GM19438 (cell line): ENCODE data around the gene EXOC1.
"Not testable (repeated sequence)": the region's sequence is repeated elsewhere in the genome, so short reads cannot be mapped to it uniquely, and the experiment has no call there.

ENCODE experiments used
- ATAC-seq: cut with Tn5 transposase; IDR thresholded peaks from one replicate; pipeline ENCODE4 v1.9.1; 2021; ENCODE audit warnings: low read depth; ENCODE audit not compliant: unreplicated experiment

The EXOC1 gene

DNA sequence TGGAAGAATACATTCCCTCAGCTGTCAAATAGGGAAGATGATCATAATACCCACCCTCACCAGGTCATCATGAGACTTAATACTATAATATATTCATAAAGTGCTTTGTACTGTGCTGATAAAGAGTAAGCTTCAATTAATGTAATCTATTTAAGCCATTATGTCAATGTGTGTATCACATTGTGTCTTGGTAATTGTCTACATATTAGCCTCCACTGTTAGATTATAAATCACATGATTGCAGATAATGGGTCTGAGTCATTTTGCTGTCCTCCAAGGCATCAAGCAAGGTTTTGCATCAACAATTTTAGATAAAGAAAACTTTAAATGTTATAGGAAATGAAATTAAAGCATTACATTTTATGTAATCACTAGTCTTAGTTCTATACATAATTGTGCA lies 50.1 kb downstream of the EXOC1 start:
- no peak for ATAC-seq

DNA sequence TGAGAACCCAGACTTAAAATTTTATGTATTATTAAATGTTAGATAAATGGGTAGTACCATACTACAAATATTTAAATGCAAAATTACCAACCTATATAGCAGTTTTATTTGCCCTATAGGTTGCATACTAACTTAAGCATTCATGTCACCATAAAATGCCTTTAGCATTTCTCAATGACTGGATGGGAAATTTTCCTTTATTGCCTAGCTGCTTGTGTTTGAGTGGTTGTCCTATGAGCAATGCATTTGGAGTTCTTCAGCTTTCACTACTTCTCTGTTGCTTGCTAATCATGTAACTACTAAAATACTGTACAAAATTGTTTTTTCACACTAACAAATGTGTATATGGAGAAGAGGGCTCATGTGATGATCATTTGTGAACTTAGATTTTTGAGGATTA lies 51.1 kb downstream of the EXOC1 start:
- no peak for ATAC-seq

DNA sequence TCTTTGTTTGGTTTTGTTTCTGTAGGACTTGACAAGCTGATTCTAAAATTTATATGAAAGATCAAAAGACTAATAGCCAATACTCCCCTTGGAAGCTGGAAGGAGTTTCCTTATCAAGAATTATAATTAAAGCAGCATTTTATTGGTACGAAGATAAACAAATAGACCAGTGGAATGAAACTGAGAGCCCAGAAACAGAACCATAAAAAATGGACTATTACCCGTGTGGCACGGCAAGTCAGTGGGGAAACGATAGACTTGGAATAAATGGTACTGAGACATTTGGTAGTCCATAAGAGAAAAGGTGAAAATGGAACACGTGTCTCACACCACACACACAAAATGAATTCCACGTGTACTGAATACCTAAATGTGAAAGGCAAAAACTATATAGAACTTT lies 52.9 kb downstream of the EXOC1 start:
- ATAC-seq = no peak

DNA sequence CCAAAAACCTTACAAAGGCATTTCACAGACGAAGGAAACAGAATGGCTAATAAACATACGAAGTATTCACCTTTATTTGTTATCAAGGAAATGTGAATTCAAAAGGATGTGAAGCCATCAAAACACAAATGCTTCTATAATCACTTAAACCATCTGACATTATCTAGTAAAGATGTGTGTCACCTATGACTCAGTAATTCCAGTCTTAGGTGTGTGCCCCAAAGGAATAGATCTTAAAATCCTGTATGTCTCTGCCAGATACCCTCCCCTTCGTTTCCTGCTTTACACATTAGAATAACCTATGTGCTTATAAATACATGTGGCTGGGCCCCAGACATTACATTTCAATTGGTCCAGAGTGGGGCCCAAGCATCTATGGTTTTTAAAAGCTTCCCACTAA lies 53.5 kb downstream of the EXOC1 start:
- ATAC-seq = no peak

DNA sequence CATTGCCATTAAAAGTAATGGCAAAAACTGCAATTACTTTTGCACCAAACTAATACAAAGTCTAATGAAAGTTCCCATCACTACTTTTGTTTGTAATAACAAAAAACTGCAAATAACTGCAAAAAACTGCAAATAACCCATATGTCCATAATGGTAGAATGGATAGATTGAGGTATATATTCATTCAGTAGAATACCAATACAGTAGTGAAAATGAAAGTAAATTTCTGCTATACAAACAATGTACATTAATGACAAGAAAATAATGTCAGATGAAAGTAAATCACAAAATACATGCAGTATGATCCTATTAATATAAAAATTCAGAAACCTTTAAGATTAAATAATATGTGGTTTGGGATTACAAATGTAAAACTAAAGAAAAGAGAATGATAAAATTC lies 54.0 kb downstream of the EXOC1 start:
- no peak for ATAC-seq

DNA sequence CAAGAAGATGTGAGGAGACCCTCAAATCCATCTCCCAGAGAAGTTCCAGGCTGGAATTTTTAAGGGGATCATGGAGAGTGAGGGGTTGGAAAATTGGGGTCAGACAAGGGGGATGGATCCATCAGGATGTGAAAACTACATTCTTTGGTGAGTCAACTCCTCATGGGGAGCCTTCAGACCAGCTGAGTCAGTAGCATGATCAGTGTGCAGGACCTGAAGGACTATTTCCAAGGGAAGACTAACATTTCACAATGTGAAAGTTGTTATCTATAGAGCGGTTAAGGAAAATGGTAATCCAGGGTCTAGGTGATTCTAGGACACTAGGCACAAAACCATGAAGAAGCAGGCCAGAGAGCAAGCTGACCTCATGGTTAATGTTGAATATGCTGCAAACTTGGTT lies 56.7 kb downstream of the EXOC1 start:
- no peak for ATAC-seq

DNA sequence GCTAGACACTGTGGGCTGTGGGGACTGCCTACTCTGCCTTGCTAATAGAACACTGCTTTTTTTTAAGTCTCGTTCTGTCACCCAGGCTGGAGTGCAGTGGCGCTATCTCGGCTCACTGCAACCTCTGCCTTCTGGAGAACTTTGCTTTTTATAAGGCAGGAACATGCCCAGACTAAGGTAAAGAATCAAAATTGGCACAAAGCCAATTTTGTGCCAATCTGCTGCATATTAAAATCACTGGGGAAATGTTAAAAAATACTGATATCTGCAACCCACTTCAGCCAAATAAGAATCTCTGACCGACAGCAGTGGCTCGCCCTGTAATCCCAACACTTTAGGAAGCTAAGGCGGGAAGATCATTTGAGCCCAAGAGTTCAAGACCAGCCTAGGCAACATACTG lies 58.8 kb downstream of the EXOC1 start:
- ATAC-seq = no peak

DNA sequence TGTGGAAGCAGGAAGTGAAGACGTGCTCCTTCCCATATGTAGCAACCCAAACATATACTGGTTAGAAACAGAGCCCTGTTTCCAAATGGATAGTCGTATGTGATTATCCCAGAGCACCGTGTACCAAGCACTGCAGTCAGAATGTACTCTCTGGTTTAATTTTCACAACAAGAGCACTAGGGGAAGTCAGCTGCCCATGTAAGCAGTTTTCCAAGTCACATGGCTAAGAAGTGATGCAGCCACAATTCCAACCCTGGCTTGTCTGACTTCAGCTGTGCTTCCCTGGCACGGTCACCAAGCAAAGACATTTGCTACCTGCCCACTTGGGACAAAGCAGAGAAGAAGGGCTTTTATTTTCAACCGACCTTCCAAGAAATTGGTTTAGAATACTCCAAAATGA lies 67.1 kb downstream of the EXOC1 start:
- no peak for ATAC-seq

DNA sequence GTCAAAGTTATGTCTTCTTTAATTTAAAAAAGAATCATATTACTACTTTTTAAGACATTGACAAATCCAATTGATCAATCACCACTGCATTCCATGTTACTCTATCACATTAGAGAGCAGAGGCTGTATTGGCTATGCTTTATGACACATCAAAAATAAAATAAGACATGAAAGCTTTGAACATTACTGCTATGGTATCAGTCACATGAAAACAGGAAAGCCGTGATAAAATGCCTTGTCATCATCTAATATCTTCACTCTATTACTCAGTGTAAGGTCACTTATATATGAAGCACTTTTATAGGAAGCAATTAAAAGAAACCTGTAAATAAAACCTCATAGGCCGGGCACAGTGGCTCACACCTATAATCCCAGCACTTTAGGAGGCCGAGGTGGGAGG lies 67.6 kb downstream of the EXOC1 start:
- ATAC-seq = no peak

DNA sequence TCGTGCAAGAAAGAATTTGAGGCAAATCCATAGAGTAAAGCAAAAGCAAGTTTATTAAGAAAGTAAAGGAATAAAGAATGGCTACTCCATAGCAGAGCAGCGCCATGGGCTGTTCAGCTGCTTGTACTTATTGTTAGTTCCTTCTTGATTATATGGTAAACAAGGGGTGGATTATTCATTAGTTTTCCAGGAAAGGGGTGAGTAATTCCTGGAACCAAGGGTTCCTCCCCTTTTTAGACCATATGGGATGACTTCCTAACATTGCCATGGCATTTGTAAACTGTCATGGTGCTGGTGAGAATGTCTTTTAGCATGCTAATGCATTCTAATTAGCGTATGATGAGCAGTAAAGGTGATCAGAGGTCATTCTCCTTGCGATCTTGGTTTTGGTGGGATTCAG lies 71.8 kb downstream of the EXOC1 start:
- ATAC-seq = no peak

DNA sequence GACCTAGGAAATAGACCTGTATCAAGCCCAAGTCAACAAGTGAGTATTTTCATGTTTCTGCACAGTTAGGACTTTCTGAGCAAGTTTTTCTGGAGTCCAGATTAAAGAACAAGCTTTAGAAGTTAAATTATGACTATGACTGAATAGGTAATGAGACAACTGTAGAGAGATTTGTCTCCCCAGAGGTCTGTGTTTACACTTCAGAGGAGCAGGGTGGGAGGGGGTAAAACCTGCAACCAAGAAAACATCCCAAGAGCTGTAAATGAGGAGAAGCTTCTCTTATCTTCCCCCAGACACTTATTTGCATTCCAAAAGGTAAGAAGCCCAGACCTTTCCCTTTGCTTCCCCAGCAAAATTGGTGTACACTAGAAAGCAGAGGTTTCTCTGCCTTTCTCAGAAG lies 73.2 kb downstream of the EXOC1 start:
- no peak for ATAC-seq

DNA sequence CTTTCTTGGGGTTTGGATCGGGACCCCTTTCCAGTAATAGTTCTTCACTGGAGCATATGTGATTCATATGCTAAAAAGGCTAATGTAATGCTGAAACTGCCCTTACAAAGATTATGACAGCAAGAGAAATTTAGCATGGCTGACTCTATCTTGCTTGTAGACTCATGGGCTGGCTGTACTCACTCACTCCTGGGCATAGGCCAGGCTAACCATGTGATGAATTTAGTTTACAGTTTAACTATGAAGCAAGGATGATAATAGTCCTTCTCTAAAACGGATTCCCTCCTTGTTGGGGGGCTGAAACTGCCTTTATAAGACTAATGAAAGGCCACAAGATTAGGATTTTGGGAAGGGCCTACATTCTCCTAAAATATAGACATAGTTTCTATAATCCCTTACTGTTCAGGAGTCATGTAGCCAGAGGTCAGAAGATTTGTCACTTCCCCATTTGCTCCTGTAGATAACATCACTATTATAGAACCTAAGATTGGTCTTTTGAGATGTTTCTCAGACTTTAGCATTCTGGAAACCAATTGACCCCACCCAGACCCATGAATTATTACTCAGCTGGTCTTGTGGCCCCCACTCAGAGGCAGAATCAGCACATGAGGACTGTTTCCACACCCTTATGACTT lies 74.5 kb downstream of the EXOC1 start:
- ATAC-seq = no peak

DNA sequence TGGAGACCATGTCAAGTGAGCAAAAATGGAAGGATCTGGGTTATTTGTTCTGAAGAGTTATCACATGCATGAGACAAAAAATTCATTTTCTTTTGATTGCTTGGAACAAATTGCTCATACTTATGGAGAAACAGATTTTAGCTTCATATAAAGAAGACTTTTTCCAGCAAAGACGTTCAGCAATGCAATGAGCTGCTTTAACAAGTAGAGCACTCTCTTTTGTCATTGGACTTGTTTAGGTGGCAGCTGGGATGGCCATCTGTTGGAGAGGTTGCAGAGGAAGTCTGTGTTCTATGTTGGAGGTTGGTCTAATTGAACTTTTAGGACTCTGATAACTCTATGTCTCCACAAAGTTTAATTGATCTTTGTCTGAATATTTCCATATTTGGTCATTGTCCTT lies 75.4 kb downstream of the EXOC1 start:
- ATAC-seq = no peak

DNA sequence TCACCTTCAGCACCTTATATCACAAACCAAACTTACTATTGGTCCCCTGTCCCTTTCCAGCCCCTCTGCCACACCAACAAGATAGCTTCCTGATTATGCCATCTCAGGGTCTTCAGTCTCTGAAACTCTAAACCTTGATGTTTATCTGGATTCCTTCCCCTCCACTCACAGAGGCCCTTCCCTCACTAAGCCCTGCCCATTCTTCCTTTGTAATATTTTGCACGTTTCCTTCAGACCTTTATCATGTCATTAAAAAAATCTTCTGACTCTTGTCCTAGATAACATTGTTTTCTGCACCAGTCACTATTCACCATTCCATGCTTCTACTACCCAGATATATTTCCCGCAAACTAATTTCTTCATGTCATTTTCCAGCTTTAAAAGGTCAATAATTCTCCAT lies 77.6 kb downstream of the EXOC1 start:
- ATAC-seq = no peak

DNA sequence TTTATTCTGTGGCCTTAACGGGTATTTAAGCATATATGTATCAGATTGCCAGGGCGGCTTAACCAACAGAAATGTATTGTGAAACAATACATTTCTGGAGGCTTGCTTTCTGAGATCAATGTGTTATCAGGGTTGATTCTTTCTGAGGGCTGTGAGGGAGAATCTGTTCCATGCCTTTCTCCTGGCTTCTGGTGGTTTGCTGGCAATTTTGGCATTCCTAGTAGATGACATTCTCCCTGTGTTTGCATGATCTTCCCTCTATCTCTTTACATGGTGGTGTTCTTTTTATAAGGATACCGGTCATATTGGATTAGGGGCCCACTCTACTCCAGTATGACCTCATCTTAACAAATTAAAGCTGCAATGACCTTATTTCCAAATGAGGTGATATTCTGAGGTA lies 78.4 kb downstream of the EXOC1 start:
- ATAC-seq = no peak

DNA sequence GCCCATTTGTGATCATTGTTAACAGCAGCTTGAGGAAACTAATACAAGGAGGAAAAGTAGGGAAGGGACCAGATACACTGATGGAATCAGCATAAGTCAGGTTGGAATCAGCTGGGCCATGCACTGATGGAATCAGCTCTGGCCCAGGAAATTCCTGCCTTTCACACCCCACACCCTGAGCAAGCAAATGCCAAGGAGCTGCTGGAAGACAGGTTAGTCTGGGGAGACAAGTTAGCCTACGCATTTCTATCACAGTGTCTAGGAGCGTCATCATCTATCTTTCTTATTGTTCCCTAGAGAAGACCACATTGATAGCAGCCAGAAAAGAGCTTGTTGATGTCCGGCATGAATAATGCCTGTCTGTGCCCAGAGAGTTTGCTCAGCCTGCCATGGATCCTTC lies 79.1 kb downstream of the EXOC1 start:
- no peak for ATAC-seq

DNA sequence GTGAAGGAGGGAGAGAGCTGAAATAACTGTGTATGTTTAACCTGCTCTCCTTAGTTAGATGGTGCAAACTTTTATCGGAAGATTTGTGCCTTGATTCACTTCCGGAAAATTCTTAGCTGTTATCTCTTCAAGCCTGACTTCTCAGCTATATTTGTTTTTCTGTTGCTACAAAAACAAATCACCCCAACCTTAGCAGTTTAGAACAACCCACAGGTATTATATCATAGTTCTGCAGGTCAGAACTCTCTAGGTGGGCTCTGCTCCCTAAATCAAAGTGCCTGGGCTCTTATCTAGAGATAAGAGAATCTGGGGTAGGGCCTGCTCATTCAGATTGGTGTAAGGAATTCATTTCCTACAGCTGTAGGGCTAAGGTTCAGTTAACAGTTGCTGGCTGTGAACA lies 80.2 kb downstream of the EXOC1 start:
- no peak for ATAC-seq

DNA sequence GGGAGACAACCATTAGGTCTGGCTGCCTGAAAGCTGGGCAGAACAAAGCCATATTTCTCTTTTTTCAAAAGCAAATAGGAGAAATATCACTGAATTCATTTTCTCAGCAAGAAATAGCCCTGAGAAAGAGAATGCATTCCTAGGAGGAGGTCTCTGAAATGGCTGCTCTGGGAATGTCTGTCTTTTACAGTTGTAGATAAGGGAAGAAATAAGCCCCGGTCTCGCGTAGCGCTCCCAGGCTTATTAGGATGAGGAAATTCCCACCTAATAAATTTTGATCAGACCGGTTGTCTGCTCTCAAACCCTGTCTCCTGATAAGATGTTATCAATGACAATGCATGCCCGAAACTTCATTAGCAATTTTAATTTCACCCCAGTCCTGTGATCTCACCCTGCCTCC lies 82.5 kb downstream of the EXOC1 start:
- ATAC-seq = not testable (repeated sequence)

DNA sequence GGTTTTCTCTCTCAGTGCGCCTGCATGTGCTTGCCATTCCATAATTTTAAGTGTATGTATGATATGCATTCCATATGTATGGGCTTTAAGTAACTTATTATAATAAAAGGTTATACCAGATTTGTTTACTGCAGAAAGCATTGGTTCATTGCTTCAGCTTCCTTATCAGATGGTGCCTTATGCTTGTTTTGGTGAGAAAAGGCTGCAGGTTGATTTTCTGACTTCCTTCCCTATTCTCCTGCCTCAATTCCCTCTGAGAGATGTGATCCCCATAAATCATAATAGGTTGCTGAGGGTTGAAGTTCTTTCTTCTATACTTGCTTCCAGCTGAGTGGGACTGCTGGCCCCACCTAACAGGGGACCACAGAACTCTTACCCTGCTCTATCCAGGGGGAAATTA lies 85.0 kb downstream of the EXOC1 start:
- ATAC-seq = no peak

DNA sequence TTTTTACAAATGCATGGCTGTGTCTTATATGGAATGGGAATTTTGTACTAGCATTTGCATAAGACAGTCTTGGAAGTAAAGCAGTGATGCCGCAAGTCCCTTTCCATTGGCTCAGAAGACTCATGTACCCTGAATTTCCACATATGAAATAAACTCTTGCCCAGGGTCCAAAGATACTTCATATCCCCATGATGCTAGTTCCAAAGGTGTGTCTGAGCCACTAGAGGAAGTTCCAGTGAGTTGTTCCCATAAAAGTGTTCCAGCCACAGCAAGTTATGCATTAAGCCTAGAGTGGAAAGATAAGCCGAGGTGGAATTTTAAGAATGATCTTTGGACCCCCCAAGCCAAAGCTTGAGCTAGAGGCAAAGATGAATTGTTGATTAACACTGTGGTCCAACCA lies 86.0 kb downstream of the EXOC1 start:
- ATAC-seq = no peak

DNA sequence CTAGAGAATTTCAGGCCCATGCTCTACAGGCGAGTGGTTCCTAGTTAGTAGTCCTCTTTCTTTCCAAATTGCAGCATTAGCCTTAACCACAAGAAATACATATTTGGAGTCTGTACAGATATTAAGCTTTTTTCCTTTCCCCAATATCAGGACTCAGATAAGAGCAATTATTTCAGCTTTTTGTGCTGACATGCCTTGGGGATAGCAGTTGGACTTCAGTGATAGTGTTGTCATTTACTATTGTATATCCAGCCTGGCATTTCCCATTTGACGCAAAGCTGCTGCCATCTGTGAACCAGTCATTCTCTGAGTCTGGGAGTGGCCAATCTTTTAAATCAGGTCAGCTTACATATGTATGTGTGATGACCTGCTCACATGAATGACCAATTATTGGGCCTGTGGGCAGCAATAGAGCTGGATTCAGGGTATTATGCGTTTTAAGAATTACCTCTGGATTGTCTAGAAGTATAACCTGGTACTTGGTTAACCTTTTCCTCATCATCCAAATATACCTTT lies 88.5 kb downstream of the EXOC1 start:
- no peak for ATAC-seq

DNA sequence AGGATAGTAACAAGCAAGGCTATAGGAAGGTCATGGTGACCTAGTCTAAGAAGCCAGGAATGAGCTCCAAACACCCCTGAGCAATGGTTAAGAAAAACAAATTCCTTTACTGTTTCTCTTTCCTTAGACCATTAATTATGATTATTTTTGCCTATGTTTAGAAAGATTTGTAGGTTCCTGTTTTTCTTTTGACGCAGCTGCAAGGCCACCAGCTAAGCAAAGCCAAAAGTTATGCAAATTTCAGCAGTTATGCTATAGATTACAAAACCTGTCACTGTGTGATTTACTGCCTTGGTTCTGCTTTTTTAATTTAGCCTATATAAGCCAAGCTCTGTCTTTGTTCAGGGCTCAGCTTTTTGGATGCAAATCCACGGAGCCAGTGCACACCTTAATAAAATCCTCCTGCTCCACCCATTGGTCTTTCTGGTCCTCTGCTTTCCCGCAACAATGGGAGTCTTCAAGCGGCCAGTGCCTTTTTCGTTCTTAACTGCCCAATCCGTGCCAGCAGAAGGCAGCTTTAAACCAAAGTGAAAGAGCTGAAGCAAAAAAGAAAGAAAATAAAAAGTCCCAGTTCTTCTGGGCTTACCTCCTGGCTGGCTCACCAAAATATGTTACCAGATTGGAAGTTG lies 93.9 kb downstream of the EXOC1 start:
- ATAC-seq = no peak
